ENCODE measurements around the gene CXCR5.

The CXCR5 gene

GRCh38 chr11:118892514-118892913 is 8.8 kb downstream of the CXCR5 start:
- intact Hi-C loops (cut with DNase I; ENCODE audit: low total_unique reads), result no loop called here
- peak overlapping the region; percentile 9 to 47 for H3K27ac ChIP-seq
- H3K4me1 ChIP-seq, result peaks cover 6 to 54% (median 31%) of the 10 kb centered on the region in 4 donors

GRCh38 chr11:118892964-118893363 is 9.3 kb downstream of the CXCR5 start:
- peaks cover 6 to 56% (median 28%) of the 10 kb centered on the region in 4 donors for H3K4me1 ChIP-seq
- intact Hi-C loops (cut with DNase I; ENCODE audit: low total_unique reads), result no loop called here
- H3K4me3 ChIP-seq, result no peak overlapping the region
- H3K27me3 ChIP-seq, result no peaks in the 10 kb centered on the region
- DNase-seq, result no peak
- peaks cover 5 to 45% (median 33%) of the 10 kb centered on the region in 3 donors for H3K36me3 ChIP-seq
- no peak for TF ChIP-seq CTCF (IDR thresholded peaks at IDR 0.05)
- H3K27ac ChIP-seq, result peak overlapping the region in 1 of 2 donors; percentile 47
- H3K9me3 ChIP-seq, result no peaks in the 10 kb centered on the region

More at GRCh38 chr11:118892514-118892913, 8.8 kb downstream of the CXCR5 start:
- H3K4me3 ChIP-seq, result no peak overlapping the region
- peaks cover 5 to 42% (median 28%) of the 10 kb centered on the region in 3 donors for H3K36me3 ChIP-seq
- DNase-seq, result no peak
- TF ChIP-seq CTCF (IDR thresholded peaks at IDR 0.05), result no peak
- no peaks in the 10 kb centered on the region for H3K27me3 ChIP-seq
- no peaks in the 10 kb centered on the region for H3K9me3 ChIP-seq

GRCh38 chr11:118893662-118894061 is 10.0 kb downstream of the CXCR5 start:
- no peaks in the 10 kb centered on the region for H3K27me3 ChIP-seq
- peak overlapping the region in 1 of 2 donors; percentile 47 for H3K27ac ChIP-seq
- H3K4me1 ChIP-seq, result peaks cover 0 to 56% (median 21%) of the 10 kb centered on the region in 4 donors
- no peak for TF ChIP-seq CTCF (IDR thresholded peaks at IDR 0.05)
- no peaks in the 10 kb centered on the region for H3K9me3 ChIP-seq
- intact Hi-C loops (cut with DNase I; ENCODE audit: low total_unique reads), result no loop called here
- H3K36me3 ChIP-seq, result peaks cover 10 to 52% (median 40%) of the 10 kb centered on the region in 3 donors
- H3K4me3 ChIP-seq, result no peak overlapping the region
- peak in 1 of 2 donors; percentile 72 for DNase-seq

- no peaks in the 10 kb centered on the region for H3K9me3 ChIP-seq
- H3K27ac ChIP-seq, result peak overlapping the region in 1 of 2 donors; percentile 47
- H3K4me1 ChIP-seq, result peaks cover 0 to 55% (median 16%) of the 10 kb centered on the region in 4 donors
- no peak overlapping the region for H3K4me3 ChIP-seq
- H3K36me3 ChIP-seq, result peaks cover 15 to 58% (median 45%) of the 10 kb centered on the region in 3 donors
- no peaks in the 10 kb centered on the region for H3K27me3 ChIP-seq
- intact Hi-C loops (cut with DNase I; ENCODE audit: low total_unique reads), result no loop called here
- no peak for TF ChIP-seq CTCF (IDR thresholded peaks at IDR 0.05)
- DNase-seq, result no peak
Measured at GRCh38 chr11:118894192-118894591, 10.5 kb downstream of the CXCR5 start.

- H3K9me3 ChIP-seq, result no peaks in the 10 kb centered on the region
- no peak overlapping the region for H3K4me3 ChIP-seq
- H3K4me1 ChIP-seq, result peaks cover 0 to 55% (median 10%) of the 10 kb centered on the region in 4 donors
- no peaks in the 10 kb centered on the region for H3K27me3 ChIP-seq
- intact Hi-C loops (cut with DNase I; ENCODE audit: low total_unique reads), result no loop called here
- peak overlapping the region; percentile 35 to 46 for H3K27ac ChIP-seq
- H3K36me3 ChIP-seq, result peaks cover 19 to 69% (median 57%) of the 10 kb centered on the region in 3 donors
- TF ChIP-seq CTCF (IDR thresholded peaks at IDR 0.05), result no peak
- DNase-seq, result no peak
Measured at GRCh38 chr11:118895093-118896039, 11.7 kb downstream of the CXCR5 start.

Measured in tibial artery (tissue), 4 donors.